ENCODE results near the gene DTNB. TPM values are rescaled to one million over a fixed set of nuclear protein-coding genes. Genes with fewer than 3 reads are reported as not detected.

Gene DTNB
- total and polyA plus RNA-seq, 8 donors: 10.5 to 70.0 (median 33.7) TPM

DNA sequence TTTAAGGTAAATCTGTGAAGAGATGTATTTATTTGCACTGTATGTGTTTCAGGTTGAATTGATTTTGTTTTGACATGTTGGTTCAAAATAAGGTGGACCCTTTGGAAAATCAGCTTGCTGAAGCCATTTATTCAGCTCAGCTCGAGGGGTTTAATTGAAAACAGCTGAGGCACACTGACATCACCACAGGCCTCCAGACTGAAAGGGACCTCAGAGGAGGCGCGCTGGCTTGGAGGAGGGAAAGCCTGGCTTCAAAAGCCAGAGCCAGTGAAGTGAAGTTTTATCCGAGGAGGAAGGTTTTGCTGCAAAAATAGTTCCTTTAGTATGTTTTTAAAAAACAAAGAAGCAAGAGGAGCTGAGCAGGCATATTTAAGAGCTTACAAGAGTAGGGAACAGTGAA is 304.7 kb downstream of the DTNB start:
- WGBS, 5 donors: 77 to 88% (median 82%) methylated on average over 4 of the region's 4 CpGs
- TF ChIP-seq POLR2A (IDR thresholded peaks at IDR 0.05): no peak
- TF ChIP-seq EP300 (IDR thresholded peaks at IDR 0.05): no peak
- TF ChIP-seq, protein P1, sequence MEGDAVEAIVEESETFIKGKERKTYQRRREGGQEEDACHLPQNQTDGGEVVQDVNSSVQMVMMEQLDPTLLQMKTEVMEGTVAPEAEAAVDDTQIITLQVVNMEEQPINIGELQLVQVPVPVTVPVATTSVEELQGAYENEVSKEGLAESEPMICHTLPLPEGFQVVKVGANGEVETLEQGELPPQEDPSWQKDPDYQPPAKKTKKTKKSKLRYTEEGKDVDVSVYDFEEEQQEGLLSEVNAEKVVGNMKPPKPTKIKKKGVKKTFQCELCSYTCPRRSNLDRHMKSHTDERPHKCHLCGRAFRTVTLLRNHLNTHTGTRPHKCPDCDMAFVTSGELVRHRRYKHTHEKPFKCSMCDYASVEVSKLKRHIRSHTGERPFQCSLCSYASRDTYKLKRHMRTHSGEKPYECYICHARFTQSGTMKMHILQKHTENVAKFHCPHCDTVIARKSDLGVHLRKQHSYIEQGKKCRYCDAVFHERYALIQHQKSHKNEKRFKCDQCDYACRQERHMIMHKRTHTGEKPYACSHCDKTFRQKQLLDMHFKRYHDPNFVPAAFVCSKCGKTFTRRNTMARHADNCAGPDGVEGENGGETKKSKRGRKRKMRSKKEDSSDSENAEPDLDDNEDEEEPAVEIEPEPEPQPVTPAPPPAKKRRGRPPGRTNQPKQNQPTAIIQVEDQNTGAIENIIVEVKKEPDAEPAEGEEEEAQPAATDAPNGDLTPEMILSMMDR (IDR thresholded peaks at IDR 0.05): no peak
- no peak for TF ChIP-seq POLR2AphosphoS5 (IDR thresholded peaks at IDR 0.05)
- Histone ChIP-seq H3K4me1 (peaks cover 0 to 11% (median 10%) of the 10 kb centered on the region in 4 donors), H3K27ac (no peak overlapping the region), H3K9me3 (no peaks in the 10 kb centered on the region), H3K4me3 (no peak overlapping the region), H3K36me3 (no peaks in the 10 kb centered on the region), H3K27me3 (no peaks in the 10 kb centered on the region)
- DNase-seq: peak in 1 of 2 donors; percentile 63
- intact Hi-C loops (cut with DNase I; ENCODE audit: low total_unique reads): no loop called here

DNA sequence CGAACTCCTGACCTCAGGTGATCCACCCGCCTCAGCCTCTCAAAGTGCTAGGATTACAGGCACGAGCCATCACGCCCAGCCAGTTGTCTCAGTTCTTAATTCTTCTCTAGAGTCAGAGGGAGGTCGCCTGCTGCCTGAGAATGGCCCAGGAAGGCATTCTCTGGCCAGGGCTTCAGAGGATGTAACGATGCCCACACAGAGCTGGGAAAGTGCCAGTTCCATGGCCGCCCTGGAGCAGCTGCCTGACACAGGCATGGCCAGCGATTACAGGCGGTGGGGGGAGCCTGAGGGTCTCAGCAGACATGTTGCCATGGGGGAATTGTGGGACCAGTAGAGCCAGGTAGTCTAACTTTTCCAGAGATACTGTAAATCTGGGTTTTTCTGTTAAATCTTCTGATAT is 306.1 kb downstream of the DTNB start:
- 81 to 95% (median 87%) methylated on average over 9 of the region's 9 CpGs for WGBS, 5 donors
- Histone ChIP-seq H3K27me3 (no peaks in the 10 kb centered on the region), H3K4me1 (peaks cover 3 to 8% (median 4%) of the 10 kb centered on the region in 4 donors), H3K27ac (no peak overlapping the region), H3K36me3 (no peaks in the 10 kb centered on the region), H3K4me3 (no peak overlapping the region), H3K9me3 (no peaks in the 10 kb centered on the region)
- no peak for TF ChIP-seq EP300 (IDR thresholded peaks at IDR 0.05)
- TF ChIP-seq, protein P1 (IDR thresholded peaks at IDR 0.05): no peak
- no peak for TF ChIP-seq POLR2AphosphoS5 (IDR thresholded peaks at IDR 0.05)
- no peak for TF ChIP-seq POLR2A (IDR thresholded peaks at IDR 0.05)
- intact Hi-C loops (cut with DNase I; ENCODE audit: low total_unique reads): no loop called here
- DNase-seq: no peak

DNA sequence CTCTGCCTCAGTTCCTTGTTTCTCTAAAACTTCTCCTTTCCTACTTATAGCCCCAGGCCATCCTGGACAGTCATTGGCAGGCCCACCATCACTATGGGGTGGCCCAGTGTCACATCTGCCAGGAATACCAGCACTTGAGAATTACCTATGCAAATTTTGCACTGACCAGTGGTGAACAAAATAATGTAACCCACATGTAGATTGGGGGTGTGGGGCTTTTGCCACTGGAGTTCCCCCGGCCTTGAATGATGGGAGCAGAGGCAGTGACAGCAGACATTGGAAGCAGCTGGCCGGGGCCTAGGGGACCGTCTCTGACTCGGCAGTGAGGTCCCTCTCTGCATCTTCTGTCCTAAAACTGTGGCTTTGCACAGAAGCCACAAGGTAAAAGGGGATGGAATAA is 306.7 kb downstream of the DTNB start:
- no peak for DNase-seq
- Histone ChIP-seq H3K4me3 (no peak overlapping the region), H3K9me3 (no peaks in the 10 kb centered on the region), H3K27ac (no peak overlapping the region), H3K27me3 (no peaks in the 10 kb centered on the region), H3K4me1 (peaks cover 3 to 12% (median 6%) of the 10 kb centered on the region in 4 donors), H3K36me3 (no peaks in the 10 kb centered on the region)
- WGBS, 5 donors: 85 to 95% (median 92%) methylated on average over 4 of the region's 4 CpGs
- intact Hi-C loops (cut with DNase I; ENCODE audit: low total_unique reads): no loop called here
- TF ChIP-seq EP300 (IDR thresholded peaks at IDR 0.05) (no peak), POLR2AphosphoS5 (IDR thresholded peaks at IDR 0.05) (no peak), POLR2A (IDR thresholded peaks at IDR 0.05) (no peak)
- TF ChIP-seq, protein P1 (IDR thresholded peaks at IDR 0.05): no peak

DNA sequence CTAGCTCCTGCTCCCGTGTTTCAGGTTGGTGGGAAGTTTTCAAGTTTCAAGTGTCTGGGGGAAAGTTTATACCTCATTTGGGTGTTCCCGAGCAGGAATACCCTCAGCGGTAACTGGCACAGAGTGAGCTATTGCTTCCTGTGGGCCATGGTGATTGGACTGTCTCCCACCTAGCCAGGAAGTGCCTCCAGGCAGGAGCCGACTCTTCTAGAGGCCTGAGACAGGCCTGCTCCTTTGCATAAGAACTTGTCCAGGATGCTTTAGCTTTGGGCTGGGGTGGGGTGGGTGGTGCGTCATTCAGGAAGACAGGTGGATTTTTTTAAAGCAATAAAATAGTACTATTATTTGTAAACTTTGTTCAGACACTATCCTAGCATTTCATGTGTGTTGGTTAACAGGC is 308.1 kb downstream of the DTNB start:
- 51 to 62% (median 58%) methylated on average over 5 of the region's 5 CpGs for WGBS, 5 donors
- intact Hi-C loops (cut with DNase I; ENCODE audit: low total_unique reads): no loop called here
- no peak overlapping the region for H3K27ac ChIP-seq

More for the DNA sequence above, 308.1 kb downstream of the DTNB start:
- DNase-seq: no peak
- H3K36me3 ChIP-seq: no peaks in the 10 kb centered on the region
- TF ChIP-seq, protein P1 (IDR thresholded peaks at IDR 0.05): no peak
- TF ChIP-seq POLR2AphosphoS5 (IDR thresholded peaks at IDR 0.05) (no peak), POLR2A (IDR thresholded peaks at IDR 0.05) (no peak), EP300 (IDR thresholded peaks at IDR 0.05) (no peak)
- H3K9me3 ChIP-seq: no peaks in the 10 kb centered on the region
- no peaks in the 10 kb centered on the region for H3K27me3 ChIP-seq
- no peak overlapping the region for H3K4me3 ChIP-seq
- H3K4me1 ChIP-seq: peaks cover 3 to 14% (median 10%) of the 10 kb centered on the region in 4 donors
